DND-41 (cell line): ENCODE data around the gene DDX47.

ENCODE experiments used
- CTCF ChIP-seq: IDR thresholded peaks from 2 replicates; pipeline ENCODE4 v1.5.1; 2012; ENCODE audit warnings: borderline replicate concordance, low read length, moderate library complexity, mild to moderate bottlenecking; ENCODE audit not compliant: poor library complexity, severe bottlenecking; ENCODE audit errors: extremely low read depth
- EZH2 ChIP-seq: IDR thresholded peaks from 3 replicates; pipeline ENCODE4 v1.6.1; 2012; ENCODE audit warnings: borderline replicate concordance, low read depth, mild to moderate bottlenecking, moderate library complexity, low read length, inconsistent platforms; ENCODE audit not compliant: severe bottlenecking

DNA sequence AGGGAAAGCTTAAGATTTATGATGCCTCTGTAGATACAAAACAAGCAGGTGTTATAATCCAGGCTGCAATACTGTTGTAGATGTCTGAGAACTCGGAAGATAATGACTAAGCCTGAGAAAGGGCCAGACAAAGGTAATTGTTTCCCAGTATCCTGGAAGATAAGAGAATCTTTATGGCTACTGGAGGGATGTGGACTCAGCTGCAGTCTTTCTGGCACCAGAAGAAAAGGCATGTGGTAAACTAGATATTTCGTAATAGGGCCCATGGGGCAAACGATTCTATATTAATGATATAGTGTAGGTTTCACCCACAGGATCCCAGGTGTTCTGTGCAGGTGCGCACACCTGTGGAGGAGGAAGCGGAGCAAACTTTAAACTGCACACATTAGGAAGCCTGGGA lies 36.9 kb upstream of the DDX47 start:
- TF ChIP-seq CTCF (no peak), EZH2 (no peak)
